Neural progenitor cell (in vitro differentiated cells): ENCODE measurements around the gene TLR9. TPM values are rescaled to one million over a fixed set of nuclear protein-coding genes. Genes with fewer than 3 reads are reported as not detected.

Experiments
- DNase-seq: peaks from one replicate; pipeline ENCODE4 v3.0.0-alpha.2; 2016; ENCODE audit warnings: low spot score
- H2AFZ ChIP-seq: fragments of 200-600 bp; sonication (generic); replicated peaks from 2 replicates; pipeline ENCODE4 v1.6.1; 2016; ENCODE audit warnings: antibody characterized with exemption
- H3F3A ChIP-seq: fragments of 200-600 bp; sonication (generic); 2 replicates; pipeline ENCODE4 v1.6.1; 2016; ENCODE audit warnings: antibody characterized with exemption, low read depth
- H3K27ac ChIP-seq: fragments of 200-600 bp; sonication (generic); 2 replicates; pipeline ENCODE4 v1.5.1; 2016; ENCODE audit warnings: mild to moderate bottlenecking
- H3K27me3 ChIP-seq: fragments of 200-600 bp; sonication (generic); 2 replicates; pipeline ENCODE4 v1.6.1; 2016; ENCODE audit warnings: mild to moderate bottlenecking, moderate library complexity
- H3K36me3 ChIP-seq: fragments of 200-600 bp; sonication (generic); 2 replicates; pipeline ENCODE4 v1.5.1; 2016
- H3K4me1 ChIP-seq: fragments of 200-600 bp; sonication (generic); 2 replicates; pipeline ENCODE4 v1.6.1; 2016; ENCODE audit warnings: mixed run types
- H3K4me2 ChIP-seq: fragments of 200-600 bp; sonication (generic); 2 replicates; pipeline ENCODE4 v1.6.1; 2016
- H3K4me3 ChIP-seq: fragments of 200-600 bp; sonication (generic); 2 replicates; pipeline ENCODE4 v1.5.1; 2016
- H3K79me2 ChIP-seq: fragments of 200-600 bp; sonication (generic); 2 replicates; pipeline ENCODE4 v1.6.1; 2016; ENCODE audit warnings: low read depth
- H3K9ac ChIP-seq: fragments of 200-600 bp; sonication (generic); 2 replicates; pipeline ENCODE4 v1.6.1; 2016
- H3K9me3 ChIP-seq: fragments of 200-600 bp; sonication (generic); 2 replicates; pipeline ENCODE4 v1.5.1; 2016; ENCODE audit warnings: low read depth
- H4K20me1 ChIP-seq: fragments of 200-600 bp; sonication (generic); 2 replicates; pipeline ENCODE4 v1.6.1; 2016; ENCODE audit warnings: low read depth
- H3K27ac Mint-ChIP-seq: 3 replicates; pipeline ENCODE4 v1.8.0; 2021; ENCODE audit warnings: mixed read lengths
- H3K27me3 Mint-ChIP-seq: 2 replicates; pipeline ENCODE4 v1.8.0; 2022; ENCODE audit warnings: low read depth, mild to moderate bottlenecking, inconsistent platforms, moderate library complexity, mixed read lengths; ENCODE audit not compliant: insufficient read depth
- H3K36me3 Mint-ChIP-seq: 3 replicates; pipeline ENCODE4 v1.8.0; 2021; ENCODE audit warnings: mixed read lengths
- H3K4me1 Mint-ChIP-seq: 3 replicates; pipeline ENCODE4 v1.8.0; 2021; ENCODE audit warnings: mixed read lengths
- H3K4me3 Mint-ChIP-seq: 3 replicates; pipeline ENCODE4 v1.8.0; 2021; ENCODE audit warnings: mild to moderate bottlenecking, moderate library complexity, mixed read lengths
- H3K9me3 Mint-ChIP-seq: 3 replicates; pipeline ENCODE4 v1.8.0; 2020; ENCODE audit warnings: mixed read lengths
- EZH2 ChIP-seq: fragments of 200-600 bp; sonication (generic); IDR thresholded peaks from 2 replicates; pipeline ENCODE4 v1.6.1; 2017; ENCODE audit warnings: antibody characterized with exemption, mild to moderate bottlenecking, moderate library complexity
- EZH2phosphoT487 ChIP-seq: fragments of 200-600 bp; sonication (generic); IDR thresholded peaks from 2 replicates; pipeline ENCODE4 v1.6.1; 2017; ENCODE audit warnings: antibody characterized with exemption
- total RNA-seq: library from RNA; depleted of rRNA; stranded (reverse); fragments of >200 nt; gene quantifications from 2 replicates; pipeline ENCODE4 v1.2.3, GENCODE V29; 2015; ENCODE audit warnings: low replicate concordance
- TF ChIP-seq, protein P1 (sequence below): fragments of 200-600 bp; sonication (generic); IDR thresholded peaks from 2 replicates; pipeline ENCODE4 v1.5.1; 2017; ENCODE audit warnings: antibody characterized with exemption, mild to moderate bottlenecking

TLR9 gene
- total RNA-seq, 1 donor from 2014 or later = not detected

DNA sequence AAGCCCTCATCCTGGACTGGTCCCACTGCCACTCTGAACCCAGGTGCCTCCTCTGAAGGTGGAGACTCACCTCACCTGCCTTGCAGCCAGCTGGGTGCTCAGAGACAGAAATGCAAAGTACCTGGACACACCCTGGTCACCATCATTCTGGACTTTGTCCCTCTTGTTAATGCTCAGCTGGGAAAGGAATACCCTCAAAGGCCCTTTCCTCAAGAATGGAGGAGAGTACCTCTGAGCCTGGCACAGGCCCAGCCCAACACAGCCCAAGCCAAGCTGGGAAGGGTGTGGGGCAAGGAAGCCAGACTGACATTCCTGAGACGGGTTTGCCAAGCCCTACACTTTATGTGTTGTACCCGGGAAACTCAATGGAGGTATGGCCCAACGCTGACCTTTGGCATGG is 28.5 kb downstream of the TLR9 start:
- Histone ChIP-seq H3K4me2 (no peak overlapping the region), H3K9me3 (no peaks in the 10 kb centered on the region), H3K27me3 (no peaks in the 10 kb centered on the region), H3K4me3 (no peak overlapping the region), H3K9ac (no peak overlapping the region), H3F3A (no peaks in the 10 kb centered on the region), H2AFZ (no peak overlapping the region), H3K27ac (no peak overlapping the region), H3K79me2 (peaks cover 28% of the 10 kb centered on the region), H4K20me1 (peaks cover 12% of the 10 kb centered on the region), H3K36me3 (peaks cover 16% of the 10 kb centered on the region), H3K4me1 (peaks cover 9% of the 10 kb centered on the region)
- peaks cover 16% of the 10 kb centered on the region for H3K4me1 Mint-ChIP-seq
- peaks cover 2% of the 10 kb centered on the region for H3K27me3 Mint-ChIP-seq
- DNase-seq = no peak
- no peak for TF ChIP-seq EZH2phosphoT487
- TF ChIP-seq, protein P1, sequence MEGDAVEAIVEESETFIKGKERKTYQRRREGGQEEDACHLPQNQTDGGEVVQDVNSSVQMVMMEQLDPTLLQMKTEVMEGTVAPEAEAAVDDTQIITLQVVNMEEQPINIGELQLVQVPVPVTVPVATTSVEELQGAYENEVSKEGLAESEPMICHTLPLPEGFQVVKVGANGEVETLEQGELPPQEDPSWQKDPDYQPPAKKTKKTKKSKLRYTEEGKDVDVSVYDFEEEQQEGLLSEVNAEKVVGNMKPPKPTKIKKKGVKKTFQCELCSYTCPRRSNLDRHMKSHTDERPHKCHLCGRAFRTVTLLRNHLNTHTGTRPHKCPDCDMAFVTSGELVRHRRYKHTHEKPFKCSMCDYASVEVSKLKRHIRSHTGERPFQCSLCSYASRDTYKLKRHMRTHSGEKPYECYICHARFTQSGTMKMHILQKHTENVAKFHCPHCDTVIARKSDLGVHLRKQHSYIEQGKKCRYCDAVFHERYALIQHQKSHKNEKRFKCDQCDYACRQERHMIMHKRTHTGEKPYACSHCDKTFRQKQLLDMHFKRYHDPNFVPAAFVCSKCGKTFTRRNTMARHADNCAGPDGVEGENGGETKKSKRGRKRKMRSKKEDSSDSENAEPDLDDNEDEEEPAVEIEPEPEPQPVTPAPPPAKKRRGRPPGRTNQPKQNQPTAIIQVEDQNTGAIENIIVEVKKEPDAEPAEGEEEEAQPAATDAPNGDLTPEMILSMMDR = no peak
- no peaks in the 10 kb centered on the region for H3K9me3 Mint-ChIP-seq
- H3K4me3 Mint-ChIP-seq = peak overlapping the region; percentile 99
- H3K36me3 Mint-ChIP-seq = peaks cover 13% of the 10 kb centered on the region
- peak overlapping the region; percentile 90 for H3K27ac Mint-ChIP-seq

DNA sequence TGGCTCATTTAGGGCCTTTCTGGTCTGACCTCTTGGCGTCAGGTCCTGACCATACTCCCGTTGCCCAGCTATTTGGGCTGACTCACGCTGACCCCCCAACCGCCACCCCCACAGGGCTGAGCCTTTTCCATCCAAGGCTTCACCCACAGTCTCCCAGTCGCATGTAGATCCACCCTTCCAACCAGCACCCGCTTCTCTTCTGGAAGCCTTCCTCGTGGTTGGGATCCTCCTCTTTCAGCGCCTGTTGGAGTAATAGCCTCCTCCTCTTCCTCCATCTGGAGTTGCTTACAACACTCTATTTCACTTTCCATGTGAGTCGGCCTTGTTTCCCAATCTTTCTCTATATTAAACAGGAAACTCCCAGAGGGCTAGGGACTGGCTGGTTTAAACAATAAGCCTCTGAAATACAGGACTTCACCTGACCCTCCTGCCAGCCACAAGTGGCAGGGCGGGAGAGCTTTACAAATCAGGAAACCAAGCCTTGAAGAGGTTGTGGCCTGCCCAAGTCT is 29.6 kb downstream of the TLR9 start:
- peaks cover 12% of the 10 kb centered on the region for H4K20me1 ChIP-seq
- Mint-ChIP-seq H3K36me3 (peaks cover 7% of the 10 kb centered on the region), H3K27me3 (peaks cover 2% of the 10 kb centered on the region), H3K4me3 (no peak overlapping the region), H3K4me1 (peaks cover 23% of the 10 kb centered on the region), H3K27ac (no peak overlapping the region), H3K9me3 (no peaks in the 10 kb centered on the region)
- peaks cover 11% of the 10 kb centered on the region for H3K36me3 ChIP-seq
- H3K27me3 ChIP-seq = no peaks in the 10 kb centered on the region
- no peaks in the 10 kb centered on the region for H3F3A ChIP-seq
- no peak overlapping the region for H2AFZ ChIP-seq
- no peak overlapping the region for H3K27ac ChIP-seq
- no peak overlapping the region for H3K4me2 ChIP-seq
- H3K9ac ChIP-seq = no peak overlapping the region
- DNase-seq = no peak
- H3K9me3 ChIP-seq = no peaks in the 10 kb centered on the region
- TF ChIP-seq, protein P1 = no peak
- TF ChIP-seq EZH2 (no peak), EZH2phosphoT487 (no peak)
- H3K79me2 ChIP-seq = peaks cover 28% of the 10 kb centered on the region
- H3K4me3 ChIP-seq = no peak overlapping the region
- H3K4me1 ChIP-seq = peaks cover 9% of the 10 kb centered on the region

DNA sequence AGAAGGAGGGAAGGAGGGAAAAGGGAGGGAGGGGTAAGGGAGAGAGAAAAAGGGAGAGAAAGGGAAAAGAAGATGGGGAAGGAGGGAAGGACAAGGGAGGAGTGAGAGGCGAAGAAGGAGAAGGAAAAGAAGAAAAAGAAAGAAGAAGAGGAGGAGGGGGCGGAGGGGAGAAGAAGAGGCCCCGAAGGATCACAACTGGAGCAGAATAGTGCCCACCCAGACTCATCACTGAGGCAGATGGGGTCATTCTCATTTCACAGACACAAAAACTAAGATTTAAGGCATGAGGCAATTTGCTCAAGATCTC is 30.2 kb downstream of the TLR9 start:
- no peaks in the 10 kb centered on the region for H3K9me3 ChIP-seq
- H2AFZ ChIP-seq = no peak overlapping the region
- no peak for DNase-seq
- H3K27me3 ChIP-seq = no peaks in the 10 kb centered on the region
- Mint-ChIP-seq H3K9me3 (no peaks in the 10 kb centered on the region), H3K27ac (no peak overlapping the region), H3K36me3 (peaks cover 6% of the 10 kb centered on the region), H3K4me3 (no peak overlapping the region), H3K27me3 (peaks cover 2% of the 10 kb centered on the region), H3K4me1 (peaks cover 26% of the 10 kb centered on the region)
- H3K4me3 ChIP-seq = no peak overlapping the region
- no peaks in the 10 kb centered on the region for H3F3A ChIP-seq
- no peak overlapping the region for H3K4me2 ChIP-seq
- peaks cover 22% of the 10 kb centered on the region for H3K79me2 ChIP-seq
- H3K4me1 ChIP-seq = peaks cover 13% of the 10 kb centered on the region
- TF ChIP-seq EZH2phosphoT487 (no peak), EZH2 (no peak)
- TF ChIP-seq, protein P1 = no peak
- no peak overlapping the region for H3K9ac ChIP-seq
- no peak overlapping the region for H3K27ac ChIP-seq
- H4K20me1 ChIP-seq = peaks cover 12% of the 10 kb centered on the region
- H3K36me3 ChIP-seq = peaks cover 7% of the 10 kb centered on the region
